ENCODE data around the gene TGDS.

GRCh38 chr13:94610475-94610874 is 14.5 kb upstream of the TGDS start:
- TF ChIP-seq, protein P1, sequence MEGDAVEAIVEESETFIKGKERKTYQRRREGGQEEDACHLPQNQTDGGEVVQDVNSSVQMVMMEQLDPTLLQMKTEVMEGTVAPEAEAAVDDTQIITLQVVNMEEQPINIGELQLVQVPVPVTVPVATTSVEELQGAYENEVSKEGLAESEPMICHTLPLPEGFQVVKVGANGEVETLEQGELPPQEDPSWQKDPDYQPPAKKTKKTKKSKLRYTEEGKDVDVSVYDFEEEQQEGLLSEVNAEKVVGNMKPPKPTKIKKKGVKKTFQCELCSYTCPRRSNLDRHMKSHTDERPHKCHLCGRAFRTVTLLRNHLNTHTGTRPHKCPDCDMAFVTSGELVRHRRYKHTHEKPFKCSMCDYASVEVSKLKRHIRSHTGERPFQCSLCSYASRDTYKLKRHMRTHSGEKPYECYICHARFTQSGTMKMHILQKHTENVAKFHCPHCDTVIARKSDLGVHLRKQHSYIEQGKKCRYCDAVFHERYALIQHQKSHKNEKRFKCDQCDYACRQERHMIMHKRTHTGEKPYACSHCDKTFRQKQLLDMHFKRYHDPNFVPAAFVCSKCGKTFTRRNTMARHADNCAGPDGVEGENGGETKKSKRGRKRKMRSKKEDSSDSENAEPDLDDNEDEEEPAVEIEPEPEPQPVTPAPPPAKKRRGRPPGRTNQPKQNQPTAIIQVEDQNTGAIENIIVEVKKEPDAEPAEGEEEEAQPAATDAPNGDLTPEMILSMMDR (IDR thresholded peaks at IDR 0.05) = no peak
- no peak for TF ChIP-seq POLR2A (IDR thresholded peaks at IDR 0.05)
